HFFc6 (cell line): ENCODE data around the gene PEX11A. TPM values are rescaled to one million over a fixed set of nuclear protein-coding genes. Genes with fewer than 3 reads are reported as not detected.
A peak's percentile ranks its signal among the peaks of the same experiment; 100 is the strongest.

Experiments used
- DNase-seq: peaks from one replicate; pipeline ENCODE4 v3.0.0-alpha.2; 2018
- H3K27ac Mint-ChIP-seq: 2 replicates; pipeline ENCODE4 v1.8.0; 2020; ENCODE audit warnings: mild to moderate bottlenecking, mixed read lengths
- H3K27me3 Mint-ChIP-seq: 2 replicates; pipeline ENCODE4 v1.8.0; 2021; ENCODE audit warnings: mild to moderate bottlenecking, moderate library complexity, mixed read lengths; ENCODE audit not compliant: insufficient read depth
- H3K36me3 Mint-ChIP-seq: 2 replicates; pipeline ENCODE4 v1.8.0; 2021; ENCODE audit warnings: low read depth, mixed read lengths
- H3K4me1 Mint-ChIP-seq: 2 replicates; pipeline ENCODE4 v1.8.0; 2020; ENCODE audit warnings: low read depth, mixed read lengths
- H3K4me3 Mint-ChIP-seq: 2 replicates; pipeline ENCODE4 v1.8.0; 2020; ENCODE audit warnings: mild to moderate bottlenecking, moderate library complexity, mixed read lengths
- H3K9me3 Mint-ChIP-seq: 2 replicates; pipeline ENCODE4 v1.8.0; 2020; ENCODE audit warnings: mild to moderate bottlenecking, mixed read lengths
- total RNA-seq, 6 experiments: library from RNA; stranded (reverse); fragmentation: NEBNext Ultra II Directional; extraction: Animal tissue kit (Norgen Biotek cat#: 25700); gene quantifications; 2 replicates in 1 of 6; 3 replicates in 5 of 6; pipeline ENCODE4 v1.2.3, GENCODE V29; 2021
- TF ChIP-seq, protein P1 (sequence below): fragments of 200-600 bp; sonication (generic); IDR thresholded peaks from 2 replicates; pipeline ENCODE4 v1.5.0; 2021; ENCODE audit warnings: antibody characterized with exemption, mild to moderate bottlenecking

The PEX11A gene
- total RNA-seq, 6 experiments from 2014 or later, result 2.1 to 4.6 (median 3.0) TPM

- TF ChIP-seq, protein P1, sequence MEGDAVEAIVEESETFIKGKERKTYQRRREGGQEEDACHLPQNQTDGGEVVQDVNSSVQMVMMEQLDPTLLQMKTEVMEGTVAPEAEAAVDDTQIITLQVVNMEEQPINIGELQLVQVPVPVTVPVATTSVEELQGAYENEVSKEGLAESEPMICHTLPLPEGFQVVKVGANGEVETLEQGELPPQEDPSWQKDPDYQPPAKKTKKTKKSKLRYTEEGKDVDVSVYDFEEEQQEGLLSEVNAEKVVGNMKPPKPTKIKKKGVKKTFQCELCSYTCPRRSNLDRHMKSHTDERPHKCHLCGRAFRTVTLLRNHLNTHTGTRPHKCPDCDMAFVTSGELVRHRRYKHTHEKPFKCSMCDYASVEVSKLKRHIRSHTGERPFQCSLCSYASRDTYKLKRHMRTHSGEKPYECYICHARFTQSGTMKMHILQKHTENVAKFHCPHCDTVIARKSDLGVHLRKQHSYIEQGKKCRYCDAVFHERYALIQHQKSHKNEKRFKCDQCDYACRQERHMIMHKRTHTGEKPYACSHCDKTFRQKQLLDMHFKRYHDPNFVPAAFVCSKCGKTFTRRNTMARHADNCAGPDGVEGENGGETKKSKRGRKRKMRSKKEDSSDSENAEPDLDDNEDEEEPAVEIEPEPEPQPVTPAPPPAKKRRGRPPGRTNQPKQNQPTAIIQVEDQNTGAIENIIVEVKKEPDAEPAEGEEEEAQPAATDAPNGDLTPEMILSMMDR, result no peak
- peaks cover 7% of the 10 kb centered on the region; the same call in 1 of the 2 replicates for H3K36me3 Mint-ChIP-seq
- H3K27me3 Mint-ChIP-seq, result no peaks in the 10 kb centered on the region; the same call in 1 of the 2 replicates
- no peak overlapping the region for H3K4me3 Mint-ChIP-seq
- no peak for DNase-seq
- H3K9me3 Mint-ChIP-seq, result no peaks in the 10 kb centered on the region
- H3K4me1 Mint-ChIP-seq, result peaks cover 17% of the 10 kb centered on the region; the same call in 1 of the 2 replicates
- no peak overlapping the region for H3K27ac Mint-ChIP-seq
These were observed 4.0 kb downstream of the PEX11A start for GRCh38 chr15:89686522-89686921.

DNA sequence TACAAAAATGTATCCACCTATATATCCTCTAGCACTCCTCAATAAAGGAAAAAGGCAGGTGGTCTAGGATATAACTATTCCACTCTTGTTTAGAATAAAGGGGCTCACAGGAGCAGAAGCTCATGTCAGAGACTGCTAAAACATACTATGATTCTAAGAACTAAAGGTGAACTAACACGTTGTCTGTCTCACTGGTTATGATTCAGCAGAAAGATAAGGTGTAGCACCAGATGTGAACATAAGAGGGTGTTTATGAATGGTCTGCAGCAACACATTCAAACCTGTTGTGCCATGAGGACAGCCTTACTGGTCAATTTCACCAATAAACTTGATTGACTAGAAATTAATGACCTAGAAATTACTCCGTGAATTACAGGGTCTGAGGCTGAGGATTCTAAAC, 4.6 kb downstream of the PEX11A start:
- no peak for DNase-seq
- TF ChIP-seq, protein P1, result no peak
- no peaks in the 10 kb centered on the region; the same call in 1 of the 2 replicates for H3K27me3 Mint-ChIP-seq
- peaks cover 7% of the 10 kb centered on the region; the same call in 1 of the 2 replicates for H3K36me3 Mint-ChIP-seq
- peaks cover 15% of the 10 kb centered on the region; the same call in 1 of the 2 replicates for H3K4me1 Mint-ChIP-seq
- no peak overlapping the region for H3K27ac Mint-ChIP-seq
- H3K9me3 Mint-ChIP-seq, result no peaks in the 10 kb centered on the region
- no peak overlapping the region for H3K4me3 Mint-ChIP-seq

- Mint-ChIP-seq H3K27me3 (peaks cover 2% of the 10 kb centered on the region; the same call in 1 of the 2 replicates), H3K4me1 (peaks cover 8% of the 10 kb centered on the region), H3K27ac (no peak overlapping the region), H3K4me3 (no peak overlapping the region), H3K36me3 (peaks cover 7% of the 10 kb centered on the region; the same call in 1 of the 2 replicates), H3K9me3 (no peaks in the 10 kb centered on the region)
- DNase-seq, result no peak
- TF ChIP-seq, protein P1, result no peak
These were observed 9.4 kb downstream of the PEX11A start for GRCh38 chr15:89681146-89681545.

DNA sequence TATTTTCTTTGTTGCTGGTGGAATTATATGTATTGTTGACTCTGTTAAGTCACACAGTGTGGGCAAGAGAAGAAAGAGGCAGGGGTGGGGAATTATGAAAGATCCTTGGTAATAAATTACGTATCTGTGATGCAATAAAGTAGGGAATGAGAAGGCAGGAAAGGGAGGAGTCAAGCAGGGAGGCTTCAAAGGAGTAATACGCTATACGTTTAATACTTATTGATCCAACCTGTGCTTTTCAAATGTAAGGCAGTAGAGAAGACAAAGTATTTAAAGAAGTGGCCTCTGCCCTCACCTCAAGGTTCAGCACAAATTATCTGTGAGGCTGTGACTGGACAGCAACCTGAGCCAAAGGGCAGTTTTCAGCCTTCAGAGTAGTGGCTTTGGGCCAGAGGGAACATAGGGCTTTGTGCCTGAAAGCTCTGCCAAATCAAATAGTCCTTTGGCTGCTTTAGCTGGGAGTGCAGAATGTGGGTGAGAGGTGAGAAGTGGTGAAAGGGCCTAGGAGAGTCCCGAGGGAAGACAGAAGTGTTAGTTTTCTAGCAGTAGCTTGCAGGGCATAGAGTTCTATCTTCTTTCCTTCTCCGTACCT, 10.2 kb downstream of the PEX11A start:
- Mint-ChIP-seq H3K27ac (no peak overlapping the region), H3K9me3 (no peaks in the 10 kb centered on the region), H3K27me3 (peaks cover 2% of the 10 kb centered on the region; the same call in 1 of the 2 replicates), H3K36me3 (peaks cover 7% of the 10 kb centered on the region; the same call in 1 of the 2 replicates), H3K4me1 (peaks cover 8% of the 10 kb centered on the region), H3K4me3 (no peak overlapping the region)
- peak; percentile 40 for DNase-seq
- TF ChIP-seq, protein P1, result no peak

GRCh38 chr15:89679212-89679611, 11.3 kb downstream of the PEX11A start, which contains the start of gene PLIN1:
Gene PLIN1, minus strand, starts transcription at chr15:89679367. Its CDS starts 1,878 bp downstream, at chr15:89677489.
- no peak within 1 kb of the TSS for H3K27ac Mint-ChIP-seq
- no peak for DNase-seq
- TF ChIP-seq, protein P1, result no peak
- H3K4me3 Mint-ChIP-seq, result no peak within 1 kb of the TSS
- H3K9me3 Mint-ChIP-seq, result no peaks in the 10 kb centered on the region
- H3K4me1 Mint-ChIP-seq, result peaks cover 8% of the 10 kb centered on the region
- H3K36me3 Mint-ChIP-seq, result peaks cover 7% of the 10 kb centered on the region; the same call in 1 of the 2 replicates
- peaks cover 2% of the 10 kb centered on the region; the same call in 1 of the 2 replicates for H3K27me3 Mint-ChIP-seq
